Muscle of leg (tissue), 11 donors: ENCODE measurements around the gene MLYCD. TPM values are rescaled to one million over a fixed set of nuclear protein-coding genes. Genes with fewer than 3 reads are reported as not detected.
"Not testable (repeated sequence)": the region's sequence is repeated elsewhere in the genome, so short reads cannot be mapped to it uniquely, and the experiment has no call there.

ENCODE experiments used
- DNase-seq: peaks from one replicate; pipeline ENCODE4 v3.0.0; 2013
- H3K27ac ChIP-seq: one replicate; pipeline ENCODE4 v1.5.1; 2013; ENCODE audit warnings: mild to moderate bottlenecking, low read length, control low read depth
- H3K27me3 ChIP-seq: one replicate; pipeline ENCODE4 v1.6.1; 2013; ENCODE audit warnings: low read length; ENCODE audit not compliant: control insufficient read depth, insufficient read depth
- H3K36me3 ChIP-seq: one replicate; pipeline ENCODE4 v1.6.1; 2013; ENCODE audit warnings: low read length; ENCODE audit not compliant: control insufficient read depth, insufficient read depth
- H3K4me1 ChIP-seq: one replicate; pipeline ENCODE4 v1.6.1; 2013; ENCODE audit warnings: low read length; ENCODE audit not compliant: control insufficient read depth, insufficient read depth
- H3K4me3 ChIP-seq: one replicate; pipeline ENCODE4 v1.5.1; 2013; ENCODE audit warnings: low read length, control low read depth
- H3K9me3 ChIP-seq: replicated peaks from 2 replicates; pipeline ENCODE4 v1.6.1; 2013; ENCODE audit warnings: low read depth, low read length; ENCODE audit not compliant: control insufficient read depth
- WGBS: methylation state at CpG from one replicate; pipeline ENCODE4 v1.1.5; 2013; ENCODE audit warnings: missing lambda C conversion rate; ENCODE audit not compliant: insufficient coverage; 5-methylcytosine and 5-hydroxymethylcytosine counted together
- polyA plus RNA-seq, 8 donors: library from polyadenylated mRNA; unstranded; fragments of 120-200 nt; gene quantifications; one replicate each; pipeline versions ENCODE4 v1.2.1 to v1.2.3, GENCODE V29; 2013; ENCODE audit warnings: inconsistent platforms in 1 of 8, low replicate concordance in 1 of 8; ENCODE audit not compliant: insufficient read length in 8 of 8, insufficient read depth in 1 of 8
- total RNA-seq: library from RNA; stranded (reverse); fragments of 120-200 nt; gene quantifications from one replicate; pipeline ENCODE4 v1.2.4, GENCODE V29; 2013

The MLYCD gene
- total and polyA plus RNA-seq, 9 donors = 2.6 to 6.3 (median 3.8) TPM

- 90% methylated on average over 9 of the region's 10 CpGs for WGBS
- peaks cover 8% of the 10 kb centered on the region for H3K4me1 ChIP-seq
- no peaks in the 10 kb centered on the region for H3K9me3 ChIP-seq
- no peaks in the 10 kb centered on the region for H3K36me3 ChIP-seq
- peaks cover 2% of the 10 kb centered on the region for H3K27me3 ChIP-seq
- DNase-seq = no peak
- no peak overlapping the region for H3K27ac ChIP-seq
- no peak overlapping the region for H3K4me3 ChIP-seq
These were observed 46.7 kb downstream of the MLYCD start for GRCh38 chr16:83945587-83945986.

DNA sequence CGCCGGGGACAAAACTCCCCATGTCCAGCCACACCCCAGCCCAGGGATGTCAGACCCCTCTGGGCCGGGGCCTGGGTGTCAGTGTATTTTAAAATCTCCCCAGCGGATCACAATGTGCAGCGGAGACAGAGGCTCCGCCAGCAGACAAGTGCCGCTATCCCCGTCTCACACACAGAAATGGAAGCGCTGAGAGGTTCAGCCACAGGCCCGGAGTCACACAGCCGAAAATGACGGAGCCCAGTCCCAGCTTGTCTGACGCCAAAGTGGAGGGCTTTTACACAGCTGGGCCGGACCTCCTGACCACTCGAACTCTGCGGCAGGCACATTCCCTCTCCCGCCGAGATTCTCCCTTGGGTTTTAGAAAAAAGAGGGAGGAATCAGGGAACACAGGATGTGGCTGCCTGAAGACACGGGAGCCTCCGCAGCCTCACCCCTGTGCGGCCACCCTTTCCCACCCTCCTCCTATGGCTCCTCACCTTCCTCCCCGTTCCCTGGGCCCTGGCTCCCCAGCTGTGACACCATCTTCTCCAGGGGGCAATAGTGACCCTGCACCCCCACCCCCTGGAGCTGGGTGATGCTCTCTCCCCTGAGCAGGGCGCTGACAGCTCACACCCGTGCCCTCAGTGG is 47.4 kb downstream of the MLYCD start:
- Histone ChIP-seq H3K4me1 (peaks cover 8% of the 10 kb centered on the region), H3K27ac (no peak overlapping the region), H3K9me3 (no peaks in the 10 kb centered on the region), H3K27me3 (no peaks in the 10 kb centered on the region), H3K4me3 (no peak overlapping the region), H3K36me3 (no peaks in the 10 kb centered on the region)
- 66% methylated on average over 18 of the region's 24 CpGs for WGBS
- DNase-seq = no peak

GRCh38 chr16:83946781-83947566 is 48.1 kb downstream of the MLYCD start:
- 77% methylated on average over 14 of the region's 21 CpGs for WGBS
- Histone ChIP-seq H3K4me3 (no peak overlapping the region), H3K36me3 (no peaks in the 10 kb centered on the region), H3K4me1 (peaks cover 8% of the 10 kb centered on the region), H3K9me3 (no peaks in the 10 kb centered on the region), H3K27me3 (no peaks in the 10 kb centered on the region), H3K27ac (no peak overlapping the region)
- no peak for DNase-seq

GRCh38 chr16:83947642-83948234 is 48.8 kb downstream of the MLYCD start:
- 78% methylated on average over 8 of the region's 14 CpGs for WGBS
- no peaks in the 10 kb centered on the region for H3K36me3 ChIP-seq

GRCh38 chr16:83948914-83949723 is 50.2 kb downstream of the MLYCD start:
- Histone ChIP-seq H3K4me3 (no peak overlapping the region), H3K4me1 (peaks cover 17% of the 10 kb centered on the region), H3K27me3 (peaks cover 4% of the 10 kb centered on the region), H3K36me3 (no peaks in the 10 kb centered on the region), H3K9me3 (no peaks in the 10 kb centered on the region), H3K27ac (no peak overlapping the region)
- WGBS = 85% methylated on average over 5 of the region's 13 CpGs
- no peak for DNase-seq

More at GRCh38 chr16:83947642-83948234, 48.8 kb downstream of the MLYCD start:
- Histone ChIP-seq H3K4me1 (peaks cover 11% of the 10 kb centered on the region), H3K27me3 (peaks cover 4% of the 10 kb centered on the region), H3K4me3 (no peak overlapping the region), H3K27ac (no peak overlapping the region), H3K9me3 (no peaks in the 10 kb centered on the region)
- no peak for DNase-seq

- DNase-seq = no peak
- Histone ChIP-seq H3K4me3 (no peak overlapping the region), H3K27ac (no peak overlapping the region), H3K4me1 (peaks cover 20% of the 10 kb centered on the region), H3K9me3 (no peaks in the 10 kb centered on the region), H3K36me3 (no peaks in the 10 kb centered on the region), H3K27me3 (peaks cover 4% of the 10 kb centered on the region)
- WGBS = no CpG with 5 or more reads among the region's 5 CpGs
These were observed 50.7 kb downstream of the MLYCD start for GRCh38 chr16:83949724-83950001.

- peaks cover 24% of the 10 kb centered on the region for H3K4me1 ChIP-seq
- DNase-seq, H3K36me3 ChIP-seq, H3K9me3 ChIP-seq, H3K27me3 ChIP-seq, H3K27ac ChIP-seq, H3K4me3 ChIP-seq: not testable (repeated sequence)
- WGBS = 100% methylated on average over 2 of the region's 10 CpGs
These were observed 52.0 kb downstream of the MLYCD start for GRCh38 chr16:83950862-83951399.

DNA sequence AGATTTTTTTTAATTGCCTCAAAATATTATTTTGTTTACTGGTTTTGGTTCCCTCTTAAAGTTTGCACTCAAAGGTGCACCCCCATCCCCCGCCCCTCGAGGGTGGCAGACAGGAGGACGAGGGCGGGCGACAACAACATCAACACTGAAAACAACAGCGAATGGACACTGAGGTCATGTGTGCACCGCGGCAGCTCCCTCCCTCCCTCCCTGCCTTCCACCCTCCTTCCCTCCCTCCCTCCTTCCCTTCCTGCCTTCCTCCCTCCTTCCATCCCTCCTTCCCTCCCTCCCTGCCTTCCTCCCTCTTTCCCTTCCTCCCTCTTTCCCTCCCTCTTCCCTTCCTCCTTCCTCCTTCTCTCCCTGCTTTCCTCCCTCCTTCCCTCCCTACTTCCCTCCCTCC is 52.6 kb downstream of the MLYCD start:
- Histone ChIP-seq H3K27ac (no peak overlapping the region), H3K27me3 (peaks cover 4% of the 10 kb centered on the region), H3K4me1 (peaks cover 24% of the 10 kb centered on the region), H3K36me3 (no peaks in the 10 kb centered on the region), H3K9me3 (no peaks in the 10 kb centered on the region), H3K4me3 (no peak overlapping the region)
- no peak for DNase-seq
- whole genome bisulfite sequencing = no CpG with 5 or more reads among the region's 8 CpGs

GRCh38 chr16:83952587-83952939 is 53.6 kb downstream of the MLYCD start:
- DNase-seq = no peak
- Histone ChIP-seq H3K9me3 (no peaks in the 10 kb centered on the region), H3K27me3 (peaks cover 4% of the 10 kb centered on the region), H3K36me3 (no peaks in the 10 kb centered on the region), H3K4me1 (peaks cover 24% of the 10 kb centered on the region), H3K4me3 (no peak overlapping the region), H3K27ac (no peak overlapping the region)
- WGBS = 29% methylated on average over 8 of the region's 8 CpGs
